Left kidney (tissue), 2 donors: ENCODE results near the gene PGAP2. TPM values are rescaled to one million over a fixed set of nuclear protein-coding genes. Genes with fewer than 3 reads are reported as not detected.
"Not testable (repeated sequence)": the region's sequence is repeated elsewhere in the genome, so short reads cannot be mapped to it uniquely, and the experiment has no call there.

Source experiments
- DNase-seq: peaks from one replicate; pipeline ENCODE4 v3.0.0-alpha.2; 2013
- polyA plus RNA-seq: library from polyadenylated mRNA; unstranded; fragments of 120-200 nt; gene quantifications from one replicate; pipeline ENCODE4 v1.2.1, GENCODE V29; 2013; ENCODE audit not compliant: insufficient read length

Gene PGAP2
- polyA plus RNA-seq, 1 donor: 48.7 TPM

DNA sequence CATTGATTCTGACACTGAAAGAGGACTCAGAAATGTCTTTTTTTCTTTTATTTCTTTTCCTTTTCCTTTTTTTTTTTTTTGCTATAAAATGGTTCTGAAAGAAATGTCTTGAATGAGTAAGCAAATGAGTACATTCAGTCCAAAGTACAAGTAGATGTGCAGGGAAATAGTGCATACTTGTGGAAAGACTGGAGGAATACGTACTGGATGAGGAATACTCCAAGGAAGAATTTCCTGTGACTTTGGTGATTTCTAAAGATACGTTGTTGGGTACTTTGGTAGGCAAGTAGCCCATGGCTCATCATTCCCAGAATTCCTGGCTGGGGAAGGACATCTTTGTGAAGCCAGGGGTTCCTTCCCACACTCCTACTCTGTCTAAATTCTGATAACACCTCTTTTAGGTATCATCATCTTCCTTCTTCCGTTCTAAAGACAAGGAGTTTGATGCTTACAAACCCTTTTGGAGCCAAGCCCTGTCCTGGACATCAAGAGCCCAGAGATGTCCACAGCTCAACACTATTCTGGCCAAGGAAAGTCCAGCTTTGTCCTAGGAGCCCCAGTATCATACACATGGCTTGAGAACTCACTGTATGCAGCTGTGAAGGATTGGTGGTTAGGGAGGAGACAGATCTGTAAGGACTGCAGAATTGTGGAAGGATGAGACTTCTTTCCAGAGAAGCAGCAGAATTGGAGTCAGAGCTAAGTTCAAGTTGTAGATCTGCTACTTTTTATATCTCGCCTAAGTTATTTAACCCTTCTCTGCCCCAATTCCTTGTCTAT is 6.2 kb upstream of the PGAP2 start:
- no peak for DNase-seq

DNA sequence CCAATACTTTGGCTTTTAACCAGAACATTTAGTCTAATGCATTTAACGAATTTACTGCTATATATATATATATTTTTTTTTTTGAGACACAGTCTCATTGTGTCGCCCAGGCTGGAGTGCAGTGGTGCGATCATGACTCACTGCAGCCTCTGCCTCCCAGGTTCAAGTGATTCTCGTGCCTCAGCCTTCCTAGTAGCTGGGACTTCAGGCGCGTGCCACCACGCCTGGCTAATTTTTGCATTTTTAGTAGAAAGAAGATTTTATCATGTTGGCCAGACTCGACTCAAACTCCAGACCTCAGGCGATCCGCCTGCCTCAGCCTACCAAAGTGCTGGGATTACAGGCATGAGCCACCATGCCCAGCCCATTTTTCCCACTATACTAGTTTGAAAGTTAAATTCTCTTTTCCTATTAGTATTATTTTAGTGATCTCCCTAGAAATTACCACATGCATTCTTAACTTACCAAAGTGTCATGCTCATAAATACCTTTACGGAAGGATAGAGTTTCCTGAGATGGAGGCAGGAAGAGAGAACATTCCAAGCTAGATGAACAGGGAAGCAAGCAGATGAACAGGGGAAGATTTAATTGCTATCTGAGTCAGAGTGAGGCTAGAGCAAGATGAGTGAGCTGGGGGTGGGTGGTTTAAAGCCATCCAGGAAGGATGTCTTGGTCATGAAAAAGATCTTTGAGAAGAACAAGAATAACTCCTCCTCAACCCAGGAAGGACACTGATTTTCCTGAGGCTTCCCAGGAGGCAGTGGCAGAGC is 4.4 kb upstream of the PGAP2 start:
- DNase-seq: no peak

DNA sequence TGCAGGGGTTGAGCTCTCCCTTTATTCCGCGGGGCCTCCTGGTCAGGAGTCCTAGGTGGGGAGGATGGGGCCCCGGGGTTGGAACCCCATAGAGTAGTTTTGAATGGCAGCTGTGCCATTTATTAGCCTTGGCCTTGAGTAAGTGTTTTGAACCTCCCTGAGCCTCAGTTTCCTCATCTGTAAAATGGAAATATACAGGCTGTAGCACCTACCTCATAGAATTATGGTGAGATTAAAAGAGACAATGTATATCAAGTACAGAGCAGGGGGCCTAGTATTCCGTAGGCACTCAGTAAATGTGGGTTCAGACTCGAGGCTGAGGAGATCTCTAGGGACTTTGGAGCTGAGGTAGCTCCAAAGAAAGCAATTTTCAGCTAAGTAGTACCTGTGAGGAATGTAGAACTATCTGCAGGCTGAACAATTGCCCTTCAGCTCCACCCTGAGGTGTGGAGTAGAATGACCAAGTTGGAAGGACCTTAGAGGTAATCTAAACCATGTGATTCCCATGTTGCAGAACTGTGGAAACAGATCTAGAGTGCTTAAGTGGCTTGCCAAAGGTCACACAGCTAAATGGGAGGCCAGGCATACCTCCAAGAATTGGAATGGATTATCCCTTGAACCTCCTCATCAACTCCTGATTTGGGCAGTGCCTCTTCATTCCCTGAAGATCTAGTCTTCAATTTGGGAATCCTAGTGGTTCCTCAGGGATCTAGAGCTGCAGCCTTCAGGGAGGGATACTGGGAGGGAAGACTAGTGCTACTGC is 682 bp downstream of the PGAP2 start:
- DNase-seq: peak; percentile 46

DNA sequence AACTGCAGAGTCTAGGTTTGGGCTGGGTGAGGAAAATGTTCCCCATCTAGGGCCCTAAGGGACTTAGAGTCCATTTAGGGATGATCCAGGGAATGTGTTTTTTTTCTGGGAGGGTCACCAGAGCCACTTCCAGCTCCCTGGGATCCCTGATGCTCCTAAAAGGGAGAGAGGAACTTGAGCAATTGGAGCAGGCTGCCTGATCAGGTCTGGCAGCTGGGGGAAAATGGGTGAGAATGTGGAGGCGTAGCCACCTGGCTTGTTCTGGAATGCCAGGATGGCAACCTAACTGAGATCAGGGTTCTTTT is 1.2 kb downstream of the PGAP2 start:
- no peak for DNase-seq

DNA sequence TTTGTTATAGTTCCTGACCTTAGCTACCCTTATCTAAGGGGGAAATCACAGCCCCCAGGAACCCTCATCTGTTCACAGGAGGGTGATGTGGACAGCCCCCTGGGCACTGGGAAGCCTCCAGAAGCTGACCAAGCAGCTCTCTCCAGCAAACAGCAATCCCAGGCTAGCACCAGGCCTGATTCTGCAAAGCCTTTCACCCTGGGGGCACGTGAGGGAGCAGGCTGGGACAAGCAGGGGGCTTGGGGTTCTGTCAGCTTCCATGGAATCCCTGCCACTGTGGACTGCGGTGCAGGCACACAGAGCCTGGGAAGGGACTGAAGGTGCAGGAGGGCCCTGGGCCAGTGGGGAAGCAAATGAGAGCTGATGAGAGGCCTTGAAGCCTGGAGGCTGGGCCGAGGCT is 2.1 kb downstream of the PGAP2 start:
- no peak for DNase-seq

DNA sequence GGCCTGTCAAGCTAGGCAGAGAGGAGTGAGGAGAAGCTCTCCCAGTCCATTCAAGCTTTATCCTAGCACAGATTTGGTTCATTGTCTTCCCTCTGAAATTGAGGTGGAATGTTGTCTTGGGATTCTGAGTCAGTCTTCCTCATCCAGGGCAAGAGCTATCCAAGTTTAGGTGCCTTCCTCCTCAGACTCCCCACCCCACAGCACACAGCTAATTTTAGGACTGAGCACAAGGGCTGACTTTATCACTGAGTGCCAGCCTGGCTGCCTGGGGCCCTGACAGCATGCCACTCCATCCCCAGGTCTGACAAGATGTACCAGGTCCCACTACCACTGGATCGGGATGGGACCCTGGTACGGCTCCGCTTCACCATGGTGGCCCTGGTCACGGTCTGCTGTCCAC is 2.6 kb downstream of the PGAP2 start:
- DNase-seq: no peak

GRCh38 chr11:3814832-3815231 is 6.5 kb downstream of the PGAP2 start:
- DNase-seq: not testable (repeated sequence)

GRCh38 chr11:3815845-3816244 is 7.5 kb downstream of the PGAP2 start:
- no peak for DNase-seq

DNA sequence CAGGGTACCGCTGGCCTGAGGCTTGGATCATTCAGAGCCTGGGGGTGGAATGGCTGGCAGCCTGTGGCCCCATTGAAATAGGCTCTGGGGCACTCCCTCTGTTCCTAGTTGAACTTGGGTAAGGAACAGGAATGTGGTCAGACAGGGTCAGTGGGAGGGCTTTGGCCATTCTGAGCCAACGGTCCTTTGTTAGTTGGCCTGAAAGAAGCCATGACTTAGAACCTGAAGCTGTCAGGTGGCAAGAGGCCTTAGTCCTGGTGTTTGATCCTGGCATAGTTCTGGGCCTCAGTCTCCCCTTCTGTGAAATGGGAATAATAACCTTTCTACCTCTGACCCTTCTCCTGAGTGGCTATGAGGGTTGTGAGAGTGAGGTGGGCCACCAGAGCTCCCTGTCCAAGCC is 8.3 kb downstream of the PGAP2 start:
- no peak for DNase-seq

DNA sequence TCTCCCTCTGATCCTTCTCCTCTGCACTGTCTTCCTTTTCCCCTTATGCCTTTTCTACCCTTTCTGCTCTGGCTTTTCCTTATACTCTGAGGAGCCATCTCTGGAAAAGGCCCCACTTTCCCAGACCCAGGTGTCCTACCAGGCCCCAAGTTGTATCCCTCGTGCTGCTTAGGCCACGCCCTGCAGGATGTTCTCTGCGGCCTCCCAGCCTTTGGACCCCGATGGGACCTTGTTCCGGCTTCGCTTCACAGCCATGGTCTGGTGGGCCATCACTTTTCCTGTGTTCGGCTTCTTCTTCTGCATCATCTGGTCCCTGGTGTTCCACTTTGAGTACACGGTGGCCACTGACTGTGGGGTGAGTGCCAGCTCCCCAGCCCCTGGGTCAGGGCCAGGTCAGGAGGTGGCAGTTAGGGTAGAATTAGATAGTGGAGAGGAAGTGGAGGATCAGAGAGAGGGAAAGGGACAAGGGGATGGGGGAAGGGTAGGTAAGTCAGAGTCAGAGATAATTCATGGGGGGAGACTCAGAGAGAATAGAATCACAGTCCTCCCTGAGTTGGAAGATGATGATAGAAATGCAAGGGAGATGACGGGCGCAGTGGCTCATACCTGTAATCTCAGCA is 8.9 kb downstream of the PGAP2 start:
- no peak for DNase-seq

- no peak for DNase-seq
Observed at GRCh38 chr11:3820971-3821370, 12.6 kb downstream of the PGAP2 start.

DNA sequence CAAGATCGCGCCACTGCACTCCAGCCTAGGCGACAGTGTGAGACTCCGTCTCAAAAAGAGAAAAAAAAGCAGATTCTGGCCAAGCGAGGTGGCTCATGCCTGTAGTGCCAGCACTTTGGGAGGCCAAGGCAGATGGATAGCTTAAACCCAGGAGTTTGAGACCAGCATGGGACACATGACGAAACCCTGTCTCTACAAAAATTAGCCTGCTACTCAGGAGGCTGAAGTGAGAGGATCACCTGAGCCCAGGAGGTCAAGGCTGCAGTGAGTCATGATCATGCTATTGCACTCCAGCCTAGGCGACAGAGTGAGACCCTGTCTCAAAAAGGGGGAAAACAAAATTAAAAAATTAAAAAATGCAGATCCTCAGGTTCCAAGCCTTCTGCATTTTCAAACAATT is 14.0 kb downstream of the PGAP2 start:
- no peak for DNase-seq

DNA sequence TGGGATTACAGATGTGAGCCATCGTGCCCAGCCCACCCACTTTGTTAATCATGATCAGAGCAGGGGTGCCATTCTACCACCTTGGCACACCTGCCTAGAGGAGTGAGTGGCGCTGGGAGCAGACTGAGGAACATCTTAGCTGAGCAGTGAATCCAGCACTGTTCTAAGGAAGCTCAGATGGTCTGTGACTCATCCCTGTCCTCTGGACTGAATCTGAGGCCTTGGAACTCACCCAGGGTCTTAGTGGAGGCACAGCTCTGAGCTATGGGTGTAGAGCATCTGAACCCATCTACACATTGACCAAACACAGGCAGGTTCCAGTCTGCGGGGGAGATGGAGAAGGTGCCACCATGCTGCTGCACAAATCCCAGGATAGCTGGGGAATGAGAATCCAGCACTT is 14.9 kb downstream of the PGAP2 start:
- no peak for DNase-seq

DNA sequence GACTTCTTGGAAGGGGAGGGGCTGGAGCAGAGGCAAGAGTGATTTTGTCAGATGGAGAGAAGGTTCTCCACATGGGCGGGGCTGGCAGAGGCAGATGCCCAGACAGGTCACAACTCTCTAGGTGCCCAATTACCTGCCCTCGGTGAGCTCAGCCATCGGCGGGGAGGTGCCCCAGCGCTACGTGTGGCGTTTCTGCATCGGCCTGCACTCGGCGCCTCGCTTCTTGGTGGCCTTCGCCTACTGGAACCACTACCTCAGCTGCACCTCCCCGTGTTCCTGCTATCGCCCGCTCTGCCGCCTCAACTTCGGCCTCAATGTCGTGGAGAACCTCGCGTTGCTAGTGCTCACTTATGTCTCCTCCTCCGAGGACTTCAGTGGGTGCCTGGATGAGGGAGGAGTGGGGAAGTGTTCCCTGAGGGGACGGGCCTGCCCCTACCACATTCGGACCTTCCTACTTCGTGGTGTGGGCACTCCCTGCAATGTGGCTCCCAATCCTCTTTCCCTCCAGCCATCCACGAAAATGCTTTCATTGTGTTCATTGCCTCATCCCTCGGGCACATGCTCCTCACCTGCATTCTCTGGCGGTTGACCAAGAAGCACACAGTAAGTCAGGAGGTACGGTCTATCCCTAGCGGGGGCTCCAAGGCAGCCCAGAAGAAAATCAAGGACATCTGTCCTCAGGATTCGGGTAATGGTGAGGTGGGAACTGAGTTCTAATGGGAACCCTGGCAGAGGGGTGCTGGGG is 15.6 kb downstream of the PGAP2 start:
- DNase-seq: no peak

DNA sequence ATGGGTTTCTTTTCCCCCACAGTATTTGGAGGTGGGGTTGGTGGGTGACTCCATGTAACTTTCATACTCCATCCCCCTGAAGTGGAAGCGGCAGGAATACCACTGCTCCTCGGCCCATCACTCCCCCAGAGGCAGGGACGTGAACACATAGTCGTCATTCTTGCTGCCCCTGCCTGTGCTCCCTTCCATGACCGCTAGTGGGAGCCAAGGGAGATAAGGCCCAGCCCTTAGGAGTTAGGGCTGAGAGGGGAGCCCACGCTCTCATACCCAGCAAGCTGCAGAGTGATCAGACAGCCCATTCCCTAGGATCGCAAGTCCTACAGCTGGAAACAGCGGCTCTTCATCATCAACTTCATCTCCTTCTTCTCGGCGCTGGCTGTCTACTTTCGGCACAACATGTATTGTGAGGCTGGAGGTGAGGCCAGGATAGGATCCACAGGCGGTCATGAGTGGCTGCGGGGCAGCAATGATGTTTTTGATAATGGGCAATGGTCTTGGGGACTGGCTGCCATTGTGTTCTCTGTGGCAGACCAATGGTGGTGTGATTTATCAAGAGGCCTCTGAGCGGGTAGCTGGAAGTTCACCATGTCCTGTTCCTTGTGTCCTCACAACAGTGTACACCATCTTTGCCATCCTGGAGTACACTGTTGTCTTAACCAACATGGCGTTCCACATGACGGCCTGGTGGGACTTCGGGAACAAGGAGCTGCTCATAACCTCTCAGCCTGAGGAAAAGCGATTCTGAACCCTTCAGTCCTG is 16.5 kb downstream of the PGAP2 start:
- no peak for DNase-seq

GRCh38 chr11:3825473-3826154 is 17.3 kb downstream of the PGAP2 start:
- no peak for DNase-seq

GRCh38 chr11:3826721-3827120 is 18.4 kb downstream of the PGAP2 start:
- DNase-seq: no peak

- no peak for DNase-seq
Observed at GRCh38 chr11:3827434-3828186, 19.2 kb downstream of the PGAP2 start.

DNA sequence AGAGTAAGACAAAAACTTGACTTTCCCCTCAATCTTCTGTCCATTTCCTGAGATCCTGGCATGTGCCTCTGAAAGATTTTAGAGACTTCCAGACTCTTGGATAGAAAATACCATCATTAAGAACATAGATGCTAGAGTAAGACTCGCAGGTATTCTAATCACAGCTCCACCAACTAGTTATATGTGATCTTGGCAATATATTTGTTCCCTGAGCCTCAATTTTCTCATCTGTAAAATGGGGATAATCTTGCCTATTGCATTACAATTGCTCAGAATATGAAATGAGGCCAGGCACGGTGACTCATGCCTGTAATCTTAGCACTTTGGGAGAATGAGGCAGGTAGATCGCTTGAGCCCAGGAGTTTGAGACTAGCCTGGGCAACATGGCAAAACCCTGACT is 21.7 kb downstream of the PGAP2 start:
- DNase-seq: no peak

- DNase-seq: no peak
Observed at GRCh38 chr11:3830730-3831129, 22.4 kb downstream of the PGAP2 start.
